HG03066 (cell line): ENCODE results near the gene FKBP5.
"Not testable (repeated sequence)": the region's sequence is repeated elsewhere in the genome, so short reads cannot be mapped to it uniquely, and the experiment has no call there.

Source experiments
- ATAC-seq: cut with Tn5 transposase; IDR thresholded peaks from one replicate; pipeline ENCODE4 v1.9.1; 2021; ENCODE audit warnings: low read depth; ENCODE audit not compliant: unreplicated experiment

Gene FKBP5

DNA sequence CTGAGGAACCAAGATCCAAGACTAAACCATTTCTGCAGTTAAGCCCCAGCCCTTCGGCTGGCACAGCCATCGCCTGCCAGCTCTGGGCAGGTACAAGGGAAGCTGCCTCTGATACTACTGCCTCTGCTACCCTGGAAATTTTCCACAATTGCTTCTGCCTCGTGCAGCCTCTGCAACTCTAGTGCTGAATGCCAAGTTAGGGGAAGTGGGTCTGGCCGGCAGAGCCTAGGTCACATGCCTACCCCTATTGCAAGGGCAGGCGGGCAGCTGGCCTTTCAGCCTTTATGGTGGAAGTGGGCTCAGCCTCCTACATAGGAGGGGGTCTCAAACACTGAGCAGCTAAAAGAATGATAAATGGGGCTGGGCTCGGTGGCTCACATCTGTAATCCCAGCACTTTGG lies 131.5 kb downstream of the FKBP5 start:
- ATAC-seq, result no peak

DNA sequence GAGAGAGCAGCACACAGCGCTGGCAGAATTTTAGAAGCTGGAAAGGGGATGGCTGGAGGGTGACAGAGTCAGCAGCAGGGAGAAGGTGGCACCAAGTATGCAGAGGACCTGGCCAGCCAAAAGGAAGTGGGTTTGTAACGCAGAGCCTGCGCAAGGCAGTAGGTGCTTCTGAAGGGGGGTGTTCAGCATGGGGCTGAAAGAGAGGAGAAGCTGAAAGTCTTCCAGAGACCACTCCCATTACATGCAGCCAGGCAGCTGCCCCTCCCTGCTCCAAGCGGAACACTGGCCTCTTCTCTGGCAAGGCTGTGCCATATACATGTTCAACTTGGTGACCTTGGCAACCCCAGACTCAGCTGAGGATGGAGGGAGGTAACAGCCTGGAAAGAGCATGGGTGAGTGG lies 133.9 kb downstream of the FKBP5 start:
- ATAC-seq, result no peak

DNA sequence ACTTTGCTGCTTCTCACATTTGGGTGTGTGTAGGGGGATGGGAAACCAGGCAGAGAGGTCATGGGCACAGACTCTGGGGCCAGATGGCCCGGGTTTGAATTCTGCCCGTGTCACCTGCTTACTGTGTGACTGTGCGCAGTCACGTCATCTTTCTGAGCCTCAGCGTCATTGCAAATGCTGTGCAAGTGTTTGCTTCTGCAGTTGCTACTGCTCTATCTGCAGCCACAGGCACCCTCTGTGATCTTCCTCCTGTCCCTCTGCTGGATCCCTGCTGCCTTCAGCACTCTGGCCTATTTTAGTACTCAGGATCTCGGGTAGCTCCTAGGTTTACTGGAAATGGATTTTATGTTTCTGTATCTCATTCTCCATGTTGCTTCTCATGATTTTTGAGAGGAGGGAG lies 135.4 kb downstream of the FKBP5 start:
- no peak for ATAC-seq

- no peak for ATAC-seq
Observed at GRCh38 chr6:35552285-35552917, 136.3 kb downstream of the FKBP5 start.

DNA sequence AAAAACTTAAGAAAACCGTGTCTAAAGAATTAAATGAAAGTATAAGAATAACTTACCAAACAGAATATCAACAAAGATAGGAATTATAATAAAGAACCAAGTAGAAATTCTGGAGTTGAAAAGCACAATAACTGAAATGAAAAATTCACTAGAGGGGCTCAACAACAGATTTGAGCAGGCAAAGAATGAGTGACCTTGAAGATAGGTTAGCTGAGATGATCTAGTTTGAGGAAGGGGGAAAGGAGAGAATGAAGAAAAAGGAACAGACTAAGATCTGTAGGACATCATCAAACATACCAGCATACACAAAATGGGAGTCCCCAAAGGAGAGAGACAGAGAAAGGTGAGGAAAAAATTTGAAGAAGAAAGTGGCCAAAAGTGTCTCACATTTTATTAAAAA lies 138.3 kb downstream of the FKBP5 start:
- ATAC-seq, result no peak

- ATAC-seq, result no peak
Observed at GRCh38 chr6:35547676-35548075, 141.0 kb downstream of the FKBP5 start.

DNA sequence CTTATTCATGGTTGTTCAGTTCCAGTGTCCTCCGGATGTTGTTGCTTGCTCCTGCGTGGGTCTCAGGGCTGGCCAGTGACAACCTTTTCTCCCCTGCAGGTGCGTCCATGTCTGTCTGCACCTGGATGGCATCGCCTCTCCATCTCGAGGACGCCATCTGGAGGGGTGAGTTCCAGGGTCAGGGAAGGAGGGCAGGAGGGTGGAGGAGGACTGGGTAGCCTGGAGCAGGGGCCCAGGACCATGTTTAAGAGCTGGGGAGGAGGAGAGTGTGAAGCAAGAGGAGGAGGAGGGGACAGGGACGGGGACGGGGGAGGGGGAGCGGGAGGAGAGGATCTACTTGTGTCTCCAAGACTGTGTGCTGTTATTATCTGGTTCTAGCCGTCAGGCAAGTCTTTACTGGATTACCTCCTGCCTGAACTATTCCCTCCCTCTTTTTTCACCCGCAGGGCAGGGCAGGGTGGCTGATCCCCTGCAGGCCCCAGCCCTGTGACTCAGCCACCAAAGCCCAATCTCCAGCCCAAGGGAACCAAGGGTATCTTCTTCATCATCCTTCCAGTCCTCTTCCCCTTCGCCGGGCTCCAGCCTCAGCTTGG lies 143.8 kb downstream of the FKBP5 start:
- ATAC-seq, result no peak

- ATAC-seq, result no peak
Observed at GRCh38 chr6:35543459-35544193, 145.1 kb downstream of the FKBP5 start.

- ATAC-seq, result no peak
Observed at GRCh38 chr6:35541836-35542235, 146.9 kb downstream of the FKBP5 start.

DNA sequence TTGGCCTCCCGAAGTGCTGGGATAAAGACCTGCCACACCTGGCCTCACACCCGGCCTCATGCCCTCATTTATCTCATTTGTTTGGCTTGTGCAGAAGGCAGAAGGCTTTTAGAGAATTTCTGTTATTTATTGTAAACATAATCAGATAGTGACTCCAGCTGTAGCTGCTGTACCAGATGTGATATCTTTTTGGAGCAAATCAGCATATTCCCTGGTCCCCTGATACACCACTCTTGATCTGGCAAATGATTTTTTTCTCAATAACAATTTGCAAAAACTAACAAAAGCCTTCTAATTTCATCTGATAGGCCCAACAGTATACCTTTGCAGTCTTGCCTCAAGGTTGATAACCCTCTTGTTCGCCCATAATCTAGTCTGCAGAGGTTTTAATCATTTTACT lies 149.5 kb downstream of the FKBP5 start:
- ATAC-seq, result no peak

GRCh38 chr6:35535847-35536246 lies 152.9 kb downstream of the FKBP5 start:
- not testable (repeated sequence) for ATAC-seq

DNA sequence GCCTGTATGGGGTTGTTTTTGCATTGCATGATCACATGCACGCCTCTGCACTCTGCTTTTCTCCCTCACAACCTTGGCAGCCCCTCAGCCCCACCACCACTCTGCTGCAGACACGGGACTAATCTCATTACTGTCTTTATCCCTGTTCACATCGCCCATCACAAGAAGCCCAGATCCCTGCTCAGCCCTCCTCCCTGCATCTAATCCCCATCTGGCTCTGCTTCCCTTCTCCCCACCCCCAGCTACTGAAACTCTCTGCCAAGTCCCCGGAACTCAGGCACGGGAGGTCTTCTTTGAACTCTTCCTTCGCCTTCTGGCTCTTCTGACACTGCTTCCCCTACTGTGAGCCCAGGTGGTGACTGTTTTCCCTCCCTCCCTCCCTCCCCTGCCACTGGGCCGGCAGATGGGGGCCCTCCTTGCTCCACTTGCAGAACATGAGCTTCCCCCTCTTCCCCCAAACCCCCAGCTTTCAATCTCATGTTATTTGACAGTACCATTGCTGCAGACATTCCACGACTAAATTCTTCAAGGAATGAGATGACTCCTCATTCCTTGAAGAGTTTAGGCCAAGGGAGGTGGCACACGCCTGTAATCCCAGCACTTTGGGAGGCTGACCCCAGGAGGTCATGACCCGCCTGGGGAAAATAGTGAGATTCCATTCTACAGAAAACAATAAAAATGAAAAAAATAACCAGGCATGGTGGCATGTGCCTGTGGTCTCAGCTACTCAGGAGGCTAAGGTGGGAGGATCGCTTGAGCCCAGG lies 154.1 kb downstream of the FKBP5 start:
- ATAC-seq, result no peak

DNA sequence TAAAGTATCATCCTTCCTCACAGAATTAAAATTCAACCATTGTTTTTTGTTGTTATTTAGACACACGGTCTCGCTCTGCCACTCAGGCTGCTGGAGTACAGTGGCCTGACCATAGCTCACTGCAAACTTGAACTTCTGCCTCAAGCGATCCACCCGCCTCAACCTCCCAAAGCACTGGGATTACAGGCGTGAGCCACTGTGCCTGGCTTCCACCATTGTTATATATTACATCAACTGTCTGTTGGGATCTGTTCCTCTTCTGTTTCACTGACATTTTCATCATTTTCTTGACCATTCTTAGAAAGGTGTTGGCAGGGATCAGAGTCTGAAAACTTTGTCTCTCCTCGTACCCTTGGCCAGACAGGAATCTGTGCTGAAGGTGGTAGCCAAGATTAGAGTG lies 154.7 kb downstream of the FKBP5 start:
- no peak for ATAC-seq

GRCh38 chr6:35532126-35532525 lies 156.6 kb downstream of the FKBP5 start:
- no peak for ATAC-seq

DNA sequence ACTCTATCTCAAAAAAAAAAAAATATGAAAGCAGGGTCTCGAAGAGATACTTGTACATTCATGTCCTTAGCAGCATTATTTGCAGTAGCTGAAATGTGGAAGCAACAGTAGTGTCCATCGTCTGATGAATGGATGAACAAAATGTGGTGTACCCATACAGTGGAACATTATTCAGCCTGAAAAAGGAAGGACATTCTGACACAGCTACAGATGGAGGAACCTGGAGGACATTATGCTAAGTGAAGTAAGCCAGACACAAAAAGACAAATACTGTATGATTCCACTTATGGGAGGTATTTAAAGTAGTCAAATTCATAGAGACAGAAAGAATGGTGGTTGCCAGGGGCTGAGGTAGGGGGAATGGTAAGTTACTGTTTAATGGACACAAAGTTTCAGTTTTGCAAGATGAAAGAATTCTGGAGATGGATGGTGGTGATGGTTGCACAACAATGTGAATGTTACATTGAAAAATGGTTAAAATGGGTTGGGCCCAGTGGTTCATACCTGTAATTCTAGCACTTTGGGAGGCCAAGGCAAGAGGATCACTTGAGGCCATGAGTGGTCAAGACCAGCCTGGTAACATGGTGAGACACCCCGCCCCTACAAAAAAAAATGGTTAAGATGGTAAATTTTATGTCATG lies 164.2 kb downstream of the FKBP5 start:
- no peak for ATAC-seq
